GM21390 (cell line): ENCODE results near the gene ATXN10.

Experiments
- ATAC-seq: cut with Tn5 transposase; IDR thresholded peaks from one replicate; pipeline ENCODE4 v1.9.1; 2021; ENCODE audit not compliant: unreplicated experiment

The ATXN10 gene

DNA sequence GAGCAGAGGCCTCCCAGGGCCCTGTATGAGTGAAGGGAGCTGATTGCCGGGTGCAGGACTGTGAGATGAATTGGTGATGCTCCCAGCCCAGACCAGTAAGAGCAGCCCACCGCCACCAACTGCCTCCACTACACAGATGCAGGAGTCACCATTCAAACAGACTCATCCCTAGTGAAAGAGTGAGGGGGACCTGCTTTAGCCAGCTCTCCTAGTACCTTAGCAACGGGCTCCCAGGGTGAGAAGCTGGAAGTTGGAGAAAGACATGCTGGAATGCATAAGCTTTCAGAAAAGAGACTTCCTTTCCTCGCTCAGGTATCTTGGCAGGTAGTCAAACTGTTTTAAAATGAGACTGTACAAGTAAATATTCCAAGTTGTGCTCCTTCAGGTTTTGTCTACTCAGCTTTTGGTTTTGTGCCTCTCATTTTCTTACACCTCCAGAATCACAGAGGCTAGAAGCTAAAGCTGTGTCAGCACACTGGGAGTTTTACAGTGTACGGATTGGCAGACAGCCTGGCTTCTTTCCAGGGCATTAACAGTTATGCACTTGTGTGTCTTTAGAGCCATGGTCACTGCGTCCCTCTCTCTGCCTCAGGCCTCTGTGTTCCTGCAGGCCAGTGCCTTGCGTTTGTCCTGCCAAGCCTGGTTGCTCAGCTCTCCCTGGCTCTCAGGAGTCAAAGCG, 146.2 kb downstream of the ATXN10 start:
- no peak for ATAC-seq

DNA sequence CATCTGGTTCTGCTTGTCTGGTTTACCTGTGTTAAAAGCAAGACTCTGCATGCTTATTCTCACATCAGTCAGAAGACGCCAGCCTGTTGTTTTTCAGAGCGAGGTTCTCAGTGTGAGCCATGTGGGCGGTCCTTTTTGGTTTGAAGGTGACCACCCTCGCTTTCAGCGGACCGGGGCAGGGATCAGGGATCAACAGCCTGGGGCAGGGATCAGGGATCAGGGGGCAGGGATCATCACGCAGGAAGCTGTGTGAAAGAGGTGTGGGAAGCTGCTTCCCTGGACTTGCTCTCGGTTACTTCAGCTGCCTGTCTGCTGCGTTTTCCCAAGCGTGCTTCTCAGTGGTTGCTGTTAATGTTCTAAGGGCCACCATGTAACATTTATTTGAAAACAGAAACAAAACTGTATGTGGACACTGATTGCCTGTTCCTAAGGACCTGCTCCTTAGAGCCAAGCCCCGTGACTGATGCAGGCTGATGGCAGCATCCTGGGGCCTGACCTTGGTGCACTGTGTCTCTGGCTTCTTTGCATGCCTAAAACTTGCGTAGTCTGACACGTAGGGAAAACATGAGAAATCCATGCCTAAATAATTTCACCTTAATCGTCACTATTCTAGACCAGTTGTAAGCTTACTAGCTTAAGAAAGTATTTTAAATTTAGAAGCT, 146.9 kb downstream of the ATXN10 start:
- ATAC-seq, result no peak

DNA sequence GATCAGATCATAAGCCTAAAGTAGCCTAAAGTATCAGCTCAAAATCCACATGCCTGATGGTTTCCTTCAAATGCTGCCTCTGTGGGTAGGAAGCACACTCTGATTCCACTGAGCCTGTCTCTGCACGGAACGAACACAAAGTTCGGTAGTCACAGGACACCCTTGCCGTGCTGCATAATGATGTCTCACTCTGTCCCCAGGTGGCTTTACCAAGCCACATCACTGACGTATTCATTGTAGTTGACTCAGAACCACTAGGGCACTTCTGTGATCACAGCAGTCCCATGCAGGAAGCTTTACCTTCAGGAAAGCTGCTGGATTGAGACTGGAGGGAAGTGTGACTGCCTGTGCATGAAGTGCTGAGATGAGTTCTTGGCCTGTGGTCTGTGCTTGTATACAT, 147.7 kb downstream of the ATXN10 start:
- no peak for ATAC-seq

DNA sequence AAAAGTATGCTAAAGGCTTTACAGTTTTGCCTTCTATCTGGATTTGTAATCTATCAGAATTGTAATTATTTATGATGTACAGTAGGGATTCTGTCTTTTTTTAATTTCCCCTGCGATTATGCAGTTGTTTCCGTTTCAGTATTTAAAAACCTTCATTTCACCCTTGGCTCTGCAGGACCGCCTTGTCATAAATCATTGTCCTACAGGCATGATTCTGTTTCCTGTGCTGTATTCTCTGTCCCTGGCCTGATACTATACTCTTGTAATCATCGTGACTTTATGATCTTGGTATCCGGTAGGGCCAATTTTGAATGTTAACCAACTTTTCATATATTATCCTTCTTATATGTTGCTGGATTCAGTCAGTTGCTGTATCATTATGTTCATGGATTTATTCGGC, 151.7 kb downstream of the ATXN10 start:
- no peak for ATAC-seq

DNA sequence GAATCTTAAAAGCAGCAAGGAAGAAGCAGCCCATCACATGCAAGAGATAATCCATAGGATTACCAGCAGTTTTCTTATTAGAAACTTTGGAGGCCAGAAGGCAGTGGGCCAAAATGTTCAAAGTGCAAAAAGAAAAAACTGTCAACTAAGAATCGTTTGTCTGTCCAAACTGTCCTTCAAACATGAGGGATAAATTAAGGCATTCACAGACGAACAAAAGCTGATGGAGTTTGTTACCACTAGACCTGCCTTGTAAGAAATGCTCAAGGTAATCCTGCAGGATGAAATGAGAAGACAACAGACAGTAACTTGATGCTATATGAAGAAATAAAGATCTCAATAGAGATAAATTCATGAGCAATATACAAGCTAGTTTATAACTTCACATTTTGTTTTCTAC, 154.9 kb downstream of the ATXN10 start:
- no peak for ATAC-seq

DNA sequence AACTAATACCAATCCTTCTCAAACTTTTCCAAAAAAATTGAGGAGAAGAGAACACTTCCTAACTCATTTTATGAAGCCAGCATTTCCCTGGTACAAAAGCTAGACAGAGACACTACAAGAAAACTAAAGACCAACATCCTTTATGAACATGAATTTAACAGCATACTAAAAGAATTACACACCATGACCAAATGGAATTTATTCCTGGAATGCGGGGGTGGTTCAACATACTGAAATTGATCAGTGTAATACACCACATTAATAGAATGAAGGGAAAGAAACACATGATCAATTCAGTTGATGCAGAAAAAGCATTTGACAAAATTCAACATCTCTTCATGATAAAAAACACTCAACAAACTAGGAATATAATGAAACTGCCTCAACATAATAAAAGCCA, 157.2 kb downstream of the ATXN10 start:
- ATAC-seq, result no peak

DNA sequence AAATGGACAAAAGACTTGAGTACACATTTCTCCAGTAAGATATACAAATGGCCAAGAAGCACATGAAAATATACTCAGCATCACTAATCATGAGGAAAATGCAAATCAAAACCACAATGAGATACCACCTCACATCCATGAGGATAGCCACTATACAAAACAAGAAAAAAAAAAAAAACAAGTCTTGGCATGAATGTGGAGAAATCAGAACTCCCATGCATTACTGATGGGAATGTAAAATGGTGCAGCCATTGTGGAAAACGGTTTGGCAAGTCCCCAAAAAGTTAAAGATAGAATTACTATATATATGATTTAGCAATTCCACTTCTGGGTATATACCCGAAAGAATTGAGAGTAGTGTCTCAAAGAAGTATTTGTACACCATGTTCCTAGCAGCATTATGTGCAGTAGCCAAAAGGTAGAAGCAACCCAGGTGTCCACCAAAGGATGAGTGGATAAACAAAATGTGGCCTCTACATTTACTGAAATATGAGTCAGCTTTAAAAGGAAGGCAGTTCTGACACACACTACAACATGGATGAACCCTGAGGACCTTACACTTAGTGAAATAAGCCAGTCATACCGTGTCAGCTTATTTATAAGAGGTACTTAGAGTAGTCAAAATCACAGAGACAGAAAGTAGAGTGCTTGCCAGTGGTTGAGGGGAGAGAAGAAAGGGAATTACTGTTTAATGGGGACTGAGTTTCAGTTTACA, 159.1 kb downstream of the ATXN10 start:
- ATAC-seq, result no peak

DNA sequence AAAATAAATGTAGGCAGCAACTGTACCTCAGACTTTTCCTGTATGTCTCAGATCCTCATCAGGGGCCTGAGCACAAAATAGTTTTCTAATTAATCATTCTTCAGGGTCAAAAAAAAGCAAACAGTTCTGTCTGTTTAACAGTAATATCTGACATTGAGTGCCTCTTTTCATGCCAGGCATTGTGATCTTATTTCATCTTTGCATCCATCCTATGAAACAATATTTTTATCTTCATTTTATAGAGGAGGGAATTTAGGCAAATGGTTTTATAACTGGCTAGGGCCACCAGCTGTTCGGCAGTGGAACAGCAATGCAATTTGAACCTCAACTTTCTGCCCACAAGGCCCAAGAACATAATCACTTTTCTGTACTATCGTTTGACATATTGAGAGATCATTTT, 159.8 kb downstream of the ATXN10 start:
- no peak for ATAC-seq

DNA sequence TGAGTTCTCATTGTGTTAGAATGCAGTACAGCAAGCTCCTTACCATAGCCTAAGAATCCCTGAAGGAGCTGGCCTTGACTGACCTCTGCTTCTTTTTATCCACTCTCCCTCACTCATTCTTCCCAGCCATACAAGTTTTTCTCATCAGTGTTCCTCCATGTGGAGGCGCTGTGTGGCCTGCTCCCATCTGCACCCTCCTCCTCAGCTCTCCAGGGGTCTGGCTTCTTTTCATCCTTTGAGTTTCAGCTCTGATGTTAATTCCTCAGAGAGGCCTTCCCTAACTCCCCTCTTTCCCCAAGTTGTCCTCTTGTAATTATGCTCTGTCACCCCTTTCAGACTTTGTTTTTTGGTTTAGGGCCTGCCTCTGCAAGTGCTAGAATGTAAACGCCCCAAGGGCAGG, 160.5 kb downstream of the ATXN10 start:
- ATAC-seq, result no peak

DNA sequence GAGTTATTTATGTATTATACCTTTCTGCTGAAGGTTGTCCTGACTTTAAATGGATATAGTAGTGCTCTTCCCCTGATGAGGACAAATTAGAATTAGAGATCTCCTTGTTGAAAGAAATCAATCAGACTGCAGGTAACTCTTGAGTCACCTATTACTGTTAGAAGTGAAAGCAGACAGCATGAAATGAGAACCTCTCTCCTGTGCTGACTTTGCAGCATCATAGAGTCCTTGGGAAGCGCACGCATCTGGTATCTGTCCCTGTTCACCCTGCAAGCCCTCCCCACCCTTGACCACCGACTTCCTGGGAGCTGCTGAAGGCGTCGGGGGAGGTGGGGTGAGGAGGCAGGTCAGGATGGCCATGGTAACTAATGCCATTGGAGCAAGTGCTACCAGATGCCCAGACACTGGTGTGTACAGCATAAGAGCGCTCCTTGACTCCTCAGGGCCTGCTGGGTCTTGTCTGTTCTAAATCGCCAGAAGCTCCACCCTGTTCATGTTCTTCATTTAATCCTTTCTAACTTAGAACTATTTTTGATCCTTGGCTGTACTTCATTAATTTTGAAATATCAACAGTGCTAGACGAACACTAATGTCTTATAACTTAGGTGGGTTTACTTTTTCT, 161.4 kb downstream of the ATXN10 start:
- no peak for ATAC-seq

DNA sequence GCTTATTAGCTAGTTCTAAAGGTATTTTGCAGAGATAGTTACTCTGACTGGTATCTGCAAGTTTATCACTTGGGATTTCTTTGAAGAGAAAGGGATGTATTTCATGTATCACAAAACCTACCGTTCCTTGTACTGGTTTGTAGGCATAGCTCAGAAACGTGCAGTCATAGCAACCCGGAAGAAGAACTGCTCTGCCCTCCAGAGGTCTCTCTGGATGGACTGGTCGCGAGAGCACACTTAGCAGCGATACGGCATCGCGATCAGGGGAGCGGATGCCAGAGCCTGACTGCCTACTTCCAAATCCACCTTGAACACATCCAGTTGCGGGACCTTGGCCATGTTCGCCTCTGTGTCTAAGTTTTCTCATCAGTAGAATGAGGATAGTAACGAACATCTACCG, 162.0 kb downstream of the ATXN10 start:
- ATAC-seq, result no peak

DNA sequence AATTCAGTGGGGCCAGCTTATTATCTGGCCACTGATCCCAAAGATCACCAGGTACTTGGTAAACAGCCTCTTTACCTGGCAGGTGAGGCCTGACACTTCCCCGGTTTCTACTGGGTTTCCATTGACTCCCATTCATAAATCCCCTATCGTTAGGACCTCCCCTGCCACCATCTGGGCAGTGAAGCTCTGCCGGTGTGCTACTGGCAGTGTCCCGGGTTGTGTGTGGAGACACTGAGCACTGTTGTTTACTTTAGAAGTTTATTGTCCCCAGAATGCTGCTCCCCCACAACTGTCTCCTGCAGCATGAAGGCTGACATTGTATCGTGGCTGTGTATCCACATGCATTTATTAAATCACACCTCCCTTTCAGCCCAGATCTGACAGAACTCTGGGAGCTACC, 162.6 kb downstream of the ATXN10 start:
- no peak for ATAC-seq

DNA sequence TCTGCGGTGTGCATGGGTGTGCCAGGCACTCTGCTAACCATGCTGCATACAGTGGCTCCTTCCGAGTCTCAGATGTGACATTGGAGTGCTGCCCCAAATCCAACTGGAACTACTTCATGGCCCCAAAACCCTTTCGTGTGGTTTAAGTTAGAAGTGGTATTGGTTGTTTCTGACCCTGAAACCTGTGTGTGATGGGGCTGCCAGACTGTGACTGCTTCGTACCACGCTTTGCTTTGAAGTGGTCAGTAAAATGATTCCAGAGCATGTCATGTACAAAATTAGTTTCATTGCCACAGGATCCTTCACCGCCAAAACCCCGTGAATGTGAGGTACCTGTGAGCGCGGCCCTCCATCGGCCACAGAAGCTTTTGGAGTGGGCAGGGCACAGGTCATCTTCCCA, 163.2 kb downstream of the ATXN10 start:
- ATAC-seq, result no peak

DNA sequence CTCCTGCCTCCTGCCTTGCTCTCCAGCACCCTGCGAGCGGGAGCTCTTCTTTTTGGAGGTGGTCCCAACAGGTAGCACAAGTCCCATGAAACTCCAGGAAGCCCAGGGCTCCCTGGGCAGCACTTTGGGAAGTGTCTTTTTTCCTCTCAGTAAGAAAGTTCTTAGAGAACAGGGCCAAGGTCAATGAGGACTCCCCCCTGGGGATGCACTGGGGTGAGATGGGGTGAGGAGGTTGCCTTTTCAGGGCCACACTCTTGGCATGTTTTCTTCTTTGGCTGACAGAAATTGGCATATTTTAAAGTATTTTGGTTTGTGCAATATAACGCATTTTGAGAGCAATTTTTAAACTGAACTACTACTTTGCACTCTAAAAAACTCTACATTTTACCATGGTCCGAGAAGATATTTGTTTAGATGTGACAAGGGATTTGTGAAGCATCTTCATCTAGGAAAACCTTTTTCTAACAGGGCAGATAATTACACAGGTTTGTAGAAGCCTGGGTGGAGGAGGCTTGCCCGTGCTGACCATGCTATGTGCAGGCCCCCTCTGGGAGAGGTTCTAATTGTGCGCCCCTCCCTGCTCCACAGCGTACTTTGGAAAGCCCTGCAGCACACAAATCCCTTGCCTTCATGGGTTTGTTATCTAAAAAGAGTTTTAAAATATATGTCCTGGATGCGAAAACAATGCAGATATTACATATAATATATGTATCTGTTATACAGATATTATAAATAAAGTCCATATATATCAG, 165.0 kb downstream of the ATXN10 start:
- ATAC-seq, result no peak

DNA sequence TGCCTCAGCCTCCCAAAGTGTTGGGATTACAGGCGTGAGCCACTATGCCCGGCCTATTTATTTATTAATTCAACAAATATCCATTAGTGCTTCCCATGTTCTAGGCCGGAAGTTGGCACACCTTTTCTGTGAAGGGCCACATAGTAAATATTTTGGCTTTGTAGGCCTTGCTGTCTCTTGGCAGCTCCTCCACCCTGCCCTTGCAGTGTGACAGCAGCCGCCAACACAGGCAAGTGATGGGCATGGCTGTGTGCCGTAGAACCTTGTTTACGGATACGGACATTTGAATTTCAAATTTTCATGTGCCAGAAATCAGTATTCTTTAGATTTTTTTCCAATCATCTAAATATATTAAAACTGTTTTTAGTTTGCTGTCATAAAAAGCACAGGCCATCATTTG, 165.9 kb downstream of the ATXN10 start:
- ATAC-seq, result no peak

DNA sequence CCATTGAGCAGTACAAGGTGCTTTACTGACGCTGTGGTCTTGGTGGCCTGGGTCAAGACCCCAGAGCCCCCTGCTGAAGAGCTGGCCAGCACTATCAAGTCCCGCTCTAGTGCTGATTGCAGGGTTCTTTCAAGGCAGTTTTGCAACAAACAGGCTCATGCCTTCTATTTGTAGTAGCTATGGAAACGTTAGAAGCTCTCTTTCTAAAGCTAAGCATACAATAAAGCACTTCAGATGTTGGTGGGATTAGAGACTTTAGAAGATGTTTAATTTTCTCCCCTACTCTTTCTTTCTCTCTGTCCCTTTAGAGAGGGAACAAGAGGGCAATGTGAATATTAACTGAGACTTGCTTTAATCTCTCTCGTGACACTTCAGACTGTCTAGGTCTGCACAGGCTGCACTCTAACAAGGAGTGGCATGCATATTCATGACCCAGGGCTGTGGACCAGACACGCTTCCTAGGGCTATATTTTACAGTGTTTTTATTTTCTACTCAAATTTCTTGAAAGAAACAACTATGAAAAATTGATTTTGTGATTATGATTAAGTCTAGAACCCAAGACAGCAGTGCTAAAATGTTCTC, 166.8 kb downstream of the ATXN10 start:
- ATAC-seq, result no peak

DNA sequence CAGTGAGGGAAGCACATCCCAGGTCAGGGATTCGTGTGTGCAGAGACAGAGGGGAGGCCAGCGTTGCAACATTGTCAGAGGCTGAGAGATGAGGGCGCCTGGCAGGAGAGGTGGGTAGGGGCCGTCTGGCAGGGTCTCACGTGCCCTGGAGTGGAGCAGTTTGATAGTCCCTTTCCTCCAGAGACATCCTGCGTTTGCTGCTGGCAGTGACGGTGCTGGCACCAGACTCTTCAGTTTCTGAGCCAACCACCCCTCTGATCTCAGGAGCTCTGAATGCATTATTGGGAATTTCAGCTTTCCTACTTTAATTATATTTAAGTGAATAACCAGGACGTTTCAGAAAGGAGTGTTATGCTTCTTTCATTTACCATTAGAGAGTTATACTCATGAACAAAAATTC, 168.8 kb downstream of the ATXN10 start:
- no peak for ATAC-seq

DNA sequence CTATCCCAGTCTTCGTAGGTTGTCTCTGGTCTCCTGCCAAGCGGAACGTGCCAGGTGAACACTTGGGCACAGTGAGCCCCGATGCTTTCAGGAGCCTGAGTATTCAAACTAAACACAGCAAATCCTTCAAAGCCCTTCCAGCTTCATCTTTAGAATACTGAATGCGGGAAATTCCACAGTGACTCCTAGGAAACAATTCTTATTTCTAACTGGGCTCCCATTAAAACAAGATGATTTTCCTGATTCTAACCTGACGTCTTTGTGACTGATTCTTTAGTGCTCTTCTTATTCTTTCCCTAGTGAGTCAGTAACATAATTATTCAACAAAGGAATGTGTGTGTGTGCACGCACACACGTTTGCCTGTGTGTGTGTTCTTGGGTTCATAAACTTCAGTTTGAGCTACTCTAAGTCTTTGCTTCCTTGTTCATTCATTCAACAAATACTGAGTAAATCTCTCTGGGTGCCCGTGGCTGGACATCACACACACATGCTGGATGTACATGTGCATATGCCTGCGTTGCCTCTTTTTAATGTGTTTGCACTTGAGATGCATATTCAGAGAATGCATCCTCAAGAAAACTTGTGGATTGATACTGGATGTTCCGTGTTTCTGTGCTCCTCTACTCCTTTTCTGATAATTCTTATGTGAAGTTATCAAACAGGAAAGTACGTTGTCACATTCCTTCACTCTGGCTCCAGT, 170.8 kb downstream of the ATXN10 start:
- no peak for ATAC-seq

DNA sequence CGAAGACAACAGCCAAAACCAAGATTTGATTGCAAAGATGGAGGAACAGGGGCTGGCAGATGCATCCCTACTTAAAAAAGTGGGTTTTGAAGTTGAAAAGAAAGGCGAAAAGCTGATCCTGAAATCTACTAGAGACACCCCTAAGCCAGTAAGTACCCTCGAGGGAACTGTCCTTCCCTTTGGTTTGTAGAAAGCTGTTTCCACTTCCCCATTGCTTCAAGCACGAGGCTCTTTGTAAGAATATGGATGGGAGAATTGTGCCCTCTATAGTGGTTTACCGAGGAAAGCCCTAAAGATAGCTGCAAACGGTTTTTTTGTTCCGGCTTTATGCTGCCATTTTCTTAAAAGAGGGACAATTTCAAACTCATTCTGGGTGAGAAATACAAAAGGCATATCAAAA, 171.4 kb downstream of the ATXN10 start:
- ATAC-seq, result no peak

DNA sequence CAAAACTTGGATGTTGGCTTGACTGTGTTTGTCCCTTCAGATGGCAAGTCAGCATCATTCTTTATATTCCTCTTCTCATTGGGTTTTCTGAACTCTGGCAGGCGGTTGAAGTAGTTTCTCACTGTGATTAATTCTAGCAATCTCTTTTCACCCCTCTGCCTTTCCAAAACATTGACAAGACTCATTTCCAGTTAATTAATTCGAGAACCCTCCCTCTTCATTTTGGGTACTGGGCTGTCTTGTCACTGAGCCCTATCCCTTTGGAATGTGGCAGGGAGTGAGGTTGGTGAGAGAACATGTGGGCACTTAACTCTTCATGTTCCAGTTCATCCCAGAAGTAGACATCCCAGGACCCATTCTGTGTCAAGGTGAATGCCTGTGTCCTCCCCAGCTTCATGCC, 172.4 kb downstream of the ATXN10 start:
- no peak for ATAC-seq
